Measurements from ENCODE around the gene KIT. TPM values are rescaled to one million over a fixed set of nuclear protein-coding genes. Genes with fewer than 3 reads are reported as not detected.

The KIT gene
- total RNA-seq, 4 donors from 2014 or later, result 3.1 to 11.7 (median 7.9) TPM

- DNase-seq (ENCODE audit: low spot score) (no peak), ATAC-seq (ENCODE audit: low FRiP score) (no peak)
- TF ChIP-seq CTCF (IDR thresholded peaks at IDR 0.05), result no peak
Observed at GRCh38 chr4:54737421-54737820, 79.7 kb downstream of the KIT start.

GRCh38 chr4:54741202-54741601 lies 83.4 kb downstream of the KIT start:
- no peak for DNase-seq (ENCODE audit: low spot score)
- no peak for TF ChIP-seq CTCF (IDR thresholded peaks at IDR 0.05)
- ATAC-seq (ENCODE audit: low FRiP score), result no peak

GRCh38 chr4:54742636-54743399 lies 85.1 kb downstream of the KIT start:
- ATAC-seq (ENCODE audit: low FRiP score) (no peak), DNase-seq (ENCODE audit: low spot score) (no peak)
- no peak for TF ChIP-seq CTCF (IDR thresholded peaks at IDR 0.05)

GRCh38 chr4:54743562-54743961 lies 85.8 kb downstream of the KIT start:
- no peak for ATAC-seq (ENCODE audit: low FRiP score)
- no peak for DNase-seq (ENCODE audit: low spot score)
- TF ChIP-seq CTCF (IDR thresholded peaks at IDR 0.05), result no peak

- TF ChIP-seq CTCF (IDR thresholded peaks at IDR 0.05), result no peak
- no peak for ATAC-seq (ENCODE audit: low FRiP score)
- no peak for DNase-seq (ENCODE audit: low spot score)
Observed at GRCh38 chr4:54744487-54744886, 86.7 kb downstream of the KIT start.

- DNase-seq (ENCODE audit: low spot score) (no peak), ATAC-seq (ENCODE audit: low FRiP score) (no peak)
- TF ChIP-seq CTCF (IDR thresholded peaks at IDR 0.05), result no peak
Observed at GRCh38 chr4:54745031-54745770, 87.4 kb downstream of the KIT start.

- no peak for TF ChIP-seq CTCF (IDR thresholded peaks at IDR 0.05)
Observed at GRCh38 chr4:54746218-54746617, 88.5 kb downstream of the KIT start.

More at GRCh38 chr4:54746218-54746617, 88.5 kb downstream of the KIT start:
- DNase-seq (ENCODE audit: low spot score) (no peak), ATAC-seq (ENCODE audit: low FRiP score) (no peak)

Data from omental fat pad (tissue), 4 donors.